RWPE2 (cell line): ENCODE data around the gene RFTN1.
A peak's percentile ranks its signal among the peaks of the same experiment; 100 is the strongest.

Experiments used
- ATAC-seq: fragments of 200-7000 bp; cut with Tn5 transposase; 3 replicates; pipeline ENCODE4 v1.9.1; 2021; ENCODE audit warnings: low read depth
- DNase-seq: peaks from one replicate; pipeline ENCODE4 v3.0.0-alpha.2; 2020; ENCODE audit warnings: low spot score
- H3K27ac ChIP-seq: fragments of 450-650 bp; 2 replicates; pipeline ENCODE4 v1.5.1; 2017; ENCODE audit warnings: mild to moderate bottlenecking; ENCODE audit not compliant: poor library complexity, severe bottlenecking
- H3K27me3 ChIP-seq: fragments of 250-450 bp; sonication (Bioruptor Pico); 2 replicates; pipeline ENCODE4 v1.5.1; 2021; ENCODE audit warnings: mild to moderate bottlenecking, moderate library complexity; ENCODE audit not compliant: insufficient read depth, poor library complexity, severe bottlenecking
- H3K36me3 ChIP-seq: fragments of 250-450 bp; sonication (Bioruptor Pico); 2 replicates; pipeline ENCODE4 v1.5.1; 2020; ENCODE audit warnings: low read depth, mild to moderate bottlenecking, moderate library complexity
- H3K4me1 ChIP-seq: fragments of 250-450 bp; sonication (Bioruptor Pico); 2 replicates; pipeline ENCODE4 v1.5.1; 2021; ENCODE audit warnings: mild to moderate bottlenecking, moderate library complexity; ENCODE audit not compliant: insufficient read depth, poor library complexity, severe bottlenecking
- H3K4me3 ChIP-seq: fragments of 250-450 bp; sonication (Bioruptor Pico); 2 replicates; pipeline ENCODE4 v1.5.1; 2021; ENCODE audit warnings: mild to moderate bottlenecking, moderate library complexity; ENCODE audit not compliant: severe bottlenecking
- H3K9me3 ChIP-seq: fragments of 250-450 bp; sonication (Bioruptor Pico); 2 replicates; pipeline ENCODE4 v1.5.1; 2021; ENCODE audit warnings: mild to moderate bottlenecking, moderate library complexity; ENCODE audit not compliant: severe bottlenecking
- TF ChIP-seq, protein P1 (sequence below): fragments of 450-650 bp; IDR thresholded peaks from one replicate; pipeline ENCODE4 v1.5.1; 2017; ENCODE audit warnings: mild to moderate bottlenecking, moderate library complexity; ENCODE audit not compliant: poor library complexity, severe bottlenecking

Gene RFTN1

GRCh38 chr3:16404349-16404895 is 109.1 kb downstream of the RFTN1 start:
- Histone ChIP-seq H3K4me1 (no peaks in the 10 kb centered on the region), H3K4me3 (no peak overlapping the region), H3K9me3 (no peaks in the 10 kb centered on the region), H3K27me3 (no peaks in the 10 kb centered on the region), H3K27ac (no peak overlapping the region), H3K36me3 (no peaks in the 10 kb centered on the region)
- DNase-seq = no peak
- TF ChIP-seq, protein P1, sequence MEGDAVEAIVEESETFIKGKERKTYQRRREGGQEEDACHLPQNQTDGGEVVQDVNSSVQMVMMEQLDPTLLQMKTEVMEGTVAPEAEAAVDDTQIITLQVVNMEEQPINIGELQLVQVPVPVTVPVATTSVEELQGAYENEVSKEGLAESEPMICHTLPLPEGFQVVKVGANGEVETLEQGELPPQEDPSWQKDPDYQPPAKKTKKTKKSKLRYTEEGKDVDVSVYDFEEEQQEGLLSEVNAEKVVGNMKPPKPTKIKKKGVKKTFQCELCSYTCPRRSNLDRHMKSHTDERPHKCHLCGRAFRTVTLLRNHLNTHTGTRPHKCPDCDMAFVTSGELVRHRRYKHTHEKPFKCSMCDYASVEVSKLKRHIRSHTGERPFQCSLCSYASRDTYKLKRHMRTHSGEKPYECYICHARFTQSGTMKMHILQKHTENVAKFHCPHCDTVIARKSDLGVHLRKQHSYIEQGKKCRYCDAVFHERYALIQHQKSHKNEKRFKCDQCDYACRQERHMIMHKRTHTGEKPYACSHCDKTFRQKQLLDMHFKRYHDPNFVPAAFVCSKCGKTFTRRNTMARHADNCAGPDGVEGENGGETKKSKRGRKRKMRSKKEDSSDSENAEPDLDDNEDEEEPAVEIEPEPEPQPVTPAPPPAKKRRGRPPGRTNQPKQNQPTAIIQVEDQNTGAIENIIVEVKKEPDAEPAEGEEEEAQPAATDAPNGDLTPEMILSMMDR = no peak
- no peak for ATAC-seq

GRCh38 chr3:16402451-16402850 is 111.0 kb downstream of the RFTN1 start:
- H3K4me1 ChIP-seq = no peaks in the 10 kb centered on the region
- no peaks in the 10 kb centered on the region for H3K27me3 ChIP-seq
- no peak overlapping the region for H3K4me3 ChIP-seq
- no peaks in the 10 kb centered on the region for H3K9me3 ChIP-seq
- no peak overlapping the region for H3K27ac ChIP-seq
- no peaks in the 10 kb centered on the region for H3K36me3 ChIP-seq
- DNase-seq (no peak), ATAC-seq (no peak)
- TF ChIP-seq, protein P1 = no peak

GRCh38 chr3:16401273-16401672 is 112.2 kb downstream of the RFTN1 start:
- ATAC-seq = no peak
- TF ChIP-seq, protein P1 = no peak
- DNase-seq = no peak
- H3K36me3 ChIP-seq = no peaks in the 10 kb centered on the region
- no peak overlapping the region for H3K4me3 ChIP-seq
- no peaks in the 10 kb centered on the region for H3K4me1 ChIP-seq
- H3K27ac ChIP-seq = no peak overlapping the region
- H3K27me3 ChIP-seq = no peaks in the 10 kb centered on the region
- no peaks in the 10 kb centered on the region for H3K9me3 ChIP-seq

- ATAC-seq (no peak), DNase-seq (no peak)
- H3K27me3 ChIP-seq = no peaks in the 10 kb centered on the region
- TF ChIP-seq, protein P1 = no peak
- H3K4me3 ChIP-seq = no peak overlapping the region
- no peaks in the 10 kb centered on the region for H3K4me1 ChIP-seq
- no peaks in the 10 kb centered on the region for H3K36me3 ChIP-seq
- H3K27ac ChIP-seq = no peak overlapping the region
- no peaks in the 10 kb centered on the region for H3K9me3 ChIP-seq
Measured at GRCh38 chr3:16400106-16400931, 113.2 kb downstream of the RFTN1 start.

DNA sequence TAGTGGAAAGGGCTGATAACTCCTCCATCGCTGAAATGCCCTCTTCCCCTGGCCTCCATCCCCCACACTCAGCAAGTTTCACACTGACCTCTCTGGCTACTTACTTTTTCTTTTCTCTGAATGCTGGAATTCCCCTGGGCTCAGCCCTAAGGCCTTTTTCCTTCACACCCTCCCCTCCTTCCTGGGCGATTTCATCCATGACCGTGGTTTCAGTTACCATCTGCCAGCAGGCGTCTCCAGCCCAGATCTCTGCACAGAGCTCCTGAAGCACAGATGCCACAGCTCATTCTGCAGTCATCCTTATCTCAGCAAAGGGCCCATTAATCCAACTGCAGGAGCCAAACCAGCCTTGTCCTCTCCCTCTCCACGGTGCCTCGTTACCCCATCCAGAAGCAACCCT is 114.0 kb downstream of the RFTN1 start:
- Histone ChIP-seq H3K9me3 (no peaks in the 10 kb centered on the region), H3K27ac (no peak overlapping the region), H3K4me1 (no peaks in the 10 kb centered on the region), H3K4me3 (no peak overlapping the region), H3K36me3 (no peaks in the 10 kb centered on the region), H3K27me3 (no peaks in the 10 kb centered on the region)
- ATAC-seq = 0 out of 3 replicates have a peak, but pooled peaks have one; percentile 10
- DNase-seq = no peak
- TF ChIP-seq, protein P1 = no peak
